GM12801 (cell line): ENCODE measurements around the gene POLR2E.

Experiments used
- CTCF ChIP-seq: IDR thresholded peaks from one replicate; pipeline ENCODE4 v1.5.1; 2011; ENCODE audit warnings: control low read depth; ENCODE audit not compliant: insufficient read length; ENCODE audit errors: extremely low read depth

The POLR2E gene

GRCh38 chr19:1046836-1047695, 48.1 kb downstream of the POLR2E start:
- no peak for TF ChIP-seq CTCF

- TF ChIP-seq CTCF, result no peak
Observed at GRCh38 chr19:1046117-1046626, 49.0 kb downstream of the POLR2E start.

- no peak for TF ChIP-seq CTCF
Observed at GRCh38 chr19:1045247-1045603, 50.0 kb downstream of the POLR2E start.

GRCh38 chr19:1042689-1043511, 52.3 kb downstream of the POLR2E start:
- no peak for TF ChIP-seq CTCF

GRCh38 chr19:1041835-1042685, 53.1 kb downstream of the POLR2E start:
- no peak for TF ChIP-seq CTCF

- TF ChIP-seq CTCF, result no peak
Observed at GRCh38 chr19:1041272-1041834, 53.8 kb downstream of the POLR2E start.
